ENCODE data around the gene OR6S1. TPM values are rescaled to one million over a fixed set of nuclear protein-coding genes. Genes with fewer than 3 reads are reported as not detected.

Gene OR6S1
- total RNA-seq, 1 experiment from 2014 or later: not detected

GRCh38 chr14:20687362-20688166, 46.1 kb upstream of the OR6S1 start:
- Mint-ChIP-seq H3K36me3 (ENCODE audit: insufficient read depth, unreplicated experiment) (peaks cover 6% of the 10 kb centered on the region), H3K27ac (ENCODE audit: unreplicated experiment) (peak overlapping the region; percentile 49), H3K27me3 (ENCODE audit: insufficient read depth, unreplicated experiment) (no peaks in the 10 kb centered on the region), H3K4me1 (ENCODE audit: low read depth, unreplicated experiment) (peaks cover 23% of the 10 kb centered on the region), H3K4me3 (ENCODE audit: unreplicated experiment) (no peak overlapping the region), H3K9me3 (ENCODE audit: unreplicated experiment) (no peaks in the 10 kb centered on the region)
- BruUV-seq (replicated peaks): no TSS peak
- intact Hi-C loops (cut with micrococcal nuclease; ENCODE audit: unreplicated experiment): loop anchor here (1.0 kb wide), 3 partner anchors 24 to 74 kb away; no protein-coding TSS in a partner anchor
- no peak for TF ChIP-seq CTCF (IDR thresholded peaks at IDR 0.05; ENCODE audit: insufficient read depth in 1 of 2, low read depth in 1 of 2, low read length in 1 of 2, severe bottlenecking in 1 of 2, unreplicated experiment in 1 of 2)
- Histone ChIP-seq H3K36me3 (ENCODE audit: control insufficient read depth, insufficient read depth, low read length) (no peaks in the 10 kb centered on the region; the same call in 1 of the 2 replicates), H3K9me3 (no peaks in the 10 kb centered on the region), H3K4me3 (ENCODE audit: low read depth, low read length) (peak overlapping the region; percentile 26), H3K27me3 (replicated peaks; ENCODE audit: control insufficient read depth, insufficient read depth, low read length) (no peaks in the 10 kb centered on the region), H3K4me1 (peaks cover 35% of the 10 kb centered on the region)
- CTCF ChIA-PET: interaction anchor here (0.6 to 1.1 kb wide), 3 partner anchors 29 to 226 kb away, joined by 3 read pairs; no protein-coding TSS in a partner anchor
- POLR2A ChIA-PET: interaction anchor here (0.6 to 1.2 kb wide), 3 partner anchors 74 to 381 kb away, joined by 3 to 4 read pairs (median 3); no protein-coding TSS in a partner anchor
- peak; percentile 74 to 75 for DNase-seq

GRCh38 chr14:20686386-20687143, 45.1 kb upstream of the OR6S1 start:
- DNase-seq: peak in 1 of 2 experiments; percentile 26
- no peak for TF ChIP-seq CTCF (IDR thresholded peaks at IDR 0.05; ENCODE audit: insufficient read depth in 1 of 2, low read depth in 1 of 2, low read length in 1 of 2, severe bottlenecking in 1 of 2, unreplicated experiment in 1 of 2)
- H3K4me3 Mint-ChIP-seq (ENCODE audit: unreplicated experiment): no peak overlapping the region
- intact Hi-C loops (cut with micrococcal nuclease; ENCODE audit: unreplicated experiment): loop anchor here (1.0 kb wide), 3 partner anchors 23 to 73 kb away; no protein-coding TSS in a partner anchor
- peak overlapping the region; percentile 49 for H3K27ac Mint-ChIP-seq (ENCODE audit: unreplicated experiment)
- Histone ChIP-seq H3K9me3 (no peaks in the 10 kb centered on the region), H3K4me3 (ENCODE audit: low read depth, low read length) (peak overlapping the region; percentile 26), H3K36me3 (ENCODE audit: control insufficient read depth, insufficient read depth, low read length) (no peaks in the 10 kb centered on the region; the same call in 1 of the 2 replicates), H3K27me3 (replicated peaks; ENCODE audit: control insufficient read depth, insufficient read depth, low read length) (no peaks in the 10 kb centered on the region), H3K4me1 (peaks cover 35% of the 10 kb centered on the region)
- H3K36me3 Mint-ChIP-seq (ENCODE audit: insufficient read depth, unreplicated experiment): peaks cover 6% of the 10 kb centered on the region
- BruUV-seq (replicated peaks): no TSS peak
- CTCF ChIA-PET: interaction anchor here (0.6 to 1.7 kb wide), 3 partner anchors 28 to 169 kb away, joined by 3 to 5 read pairs (median 3); no protein-coding TSS in a partner anchor
- no peaks in the 10 kb centered on the region for H3K9me3 Mint-ChIP-seq (ENCODE audit: unreplicated experiment)
- H3K27me3 Mint-ChIP-seq (ENCODE audit: insufficient read depth, unreplicated experiment): no peaks in the 10 kb centered on the region
- POLR2A ChIA-PET: interaction anchor here (0.6 to 1.2 kb wide), 2 partner anchors 73 to 76 kb away, joined by 3 to 4 read pairs; no protein-coding TSS in a partner anchor
- H3K4me1 Mint-ChIP-seq (ENCODE audit: low read depth, unreplicated experiment): peaks cover 23% of the 10 kb centered on the region
